GM12878 (cell line): ENCODE data around the gene RALGDS. TPM values are rescaled to one million over a fixed set of nuclear protein-coding genes. Genes with fewer than 3 reads are reported as not detected.

Experiments used
- ATAC-seq: fragments of 200-7000 bp; cut with Tn5 transposase; 3 replicates; pipeline ENCODE4 v1.9.1; 2020; ENCODE audit warnings: mild to moderate bottlenecking, moderate library complexity
- BruUV-seq: library from RNA; stranded (reverse); fragments of 400-500 nt; replicated peaks from 2 replicates; lab custom pipeline; 2021; lab: Mats Ljungman, UMichigan
- CTCF ChIA-PET: fragments of 300-600 bp; sonication (Branson Sonifier 250); formaldehyde crosslinking; extraction: SDS; loops from one replicate; lab custom pipeline; 2021; ENCODE audit warnings: inconsistent platforms; lab: Yijun Ruan, JAX
- POLR2A ChIA-PET: fragments of 350-600 bp; formaldehyde crosslinking; extraction: SDS; loops from one replicate; lab custom pipeline; 2021; ENCODE audit warnings: inconsistent platforms; lab: Charles Lee
- RAD21 ChIA-PET: fragments of 300-600 bp; sonication (Branson Sonifier 250); formaldehyde crosslinking; loops from one replicate; lab custom pipeline; 2023; ENCODE audit warnings: antibody characterized with exemption; ENCODE audit not compliant: unreplicated experiment; lab: Charles Lee
- SMC1A ChIA-PET: fragments of 300-600 bp; sonication (Branson Sonifier 250); formaldehyde crosslinking; loops from one replicate; lab custom pipeline; 2023; ENCODE audit not compliant: unreplicated experiment, uncharacterized antibody; lab: Charles Lee
- DNase-seq: peaks from one replicate; pipeline ENCODE4 v3.0.0-alpha.2; 2011; ENCODE audit warnings: low read depth, low spot score
- FAIRE-seq: peaks from 3 replicates; lab custom pipeline; 2011; peaks lifted over from hg19 to GRCh38; lab: Jason Lieb, UNC
- H2AFZ ChIP-seq: 2 replicates; pipeline ENCODE4 v1.6.0; 2011; ENCODE audit warnings: low read depth, low read length, control low read depth; ENCODE audit not compliant: control insufficient read depth
- H3K27ac ChIP-seq: 2 replicates; pipeline ENCODE4 v1.5.1; 2011; ENCODE audit warnings: control low read depth; ENCODE audit not compliant: control insufficient read depth, insufficient read depth
- H3K27me3 ChIP-seq, 2 experiments: replicated peaks in 1 of 2; 2 replicates each; pipeline versions ENCODE4 v1.6.0 to v1.6.1; 2011; ENCODE audit warnings: low read length in 1 of 2; ENCODE audit not compliant: control insufficient read depth in 2 of 2, insufficient read depth in 2 of 2
- H3K36me3 ChIP-seq, 2 experiments: 2 replicates each; pipeline ENCODE4 v1.5.1; 2011; ENCODE audit warnings: low read length in 1 of 2; ENCODE audit not compliant: control insufficient read depth in 2 of 2, insufficient read depth in 2 of 2
- H3K4me1 ChIP-seq: 2 replicates; pipeline ENCODE4 v1.6.1; 2011; ENCODE audit warnings: mild to moderate bottlenecking, low read length, moderate library complexity, mixed read lengths; ENCODE audit not compliant: control insufficient read depth, insufficient read depth
- H3K4me2 ChIP-seq: 2 replicates; pipeline ENCODE4 v1.6.0; 2011; ENCODE audit warnings: control low read depth; ENCODE audit not compliant: control insufficient read depth, insufficient read depth
- H3K4me3 ChIP-seq: fragments of 200-600 bp; sonication (generic); 2 replicates; pipeline ENCODE4 v1.5.1; 2016
- H3K79me2 ChIP-seq: 2 replicates; pipeline ENCODE4 v1.6.0; 2011; ENCODE audit warnings: low read length; ENCODE audit not compliant: control insufficient read depth, insufficient read depth
- H3K9ac ChIP-seq: 2 replicates; pipeline ENCODE4 v1.8.0; 2011; ENCODE audit warnings: low read length, control low read depth, mixed read lengths; ENCODE audit not compliant: control insufficient read depth, insufficient read depth
- H3K9me3 ChIP-seq: replicated peaks from 3 replicates; pipeline ENCODE4 v1.5.1; 2011; ENCODE audit warnings: mild to moderate bottlenecking, low read length; ENCODE audit not compliant: control insufficient read depth, insufficient read depth
- H4K20me1 ChIP-seq: 2 replicates; pipeline ENCODE4 v1.6.0; 2011; ENCODE audit not compliant: control insufficient read depth, insufficient read depth
- BACH1 ChIP-seq: fragments of 450-650 bp; IDR thresholded peaks from 2 replicates; pipeline ENCODE4 v1.6.1; 2017; ENCODE audit warnings: mild to moderate bottlenecking, borderline replicate concordance
- E4F1 ChIP-seq: fragments of 450-650 bp; IDR thresholded peaks from 2 replicates; pipeline ENCODE4 v1.6.1; 2018; ENCODE audit warnings: borderline replicate concordance, mild to moderate bottlenecking; ENCODE audit not compliant: partially characterized antibody
- EZH2 ChIP-seq: IDR thresholded peaks from 2 replicates; pipeline ENCODE4 v1.6.1; 2012; ENCODE audit warnings: low read depth, mild to moderate bottlenecking, control low read depth, inconsistent platforms, low read length, borderline replicate concordance; ENCODE audit not compliant: control insufficient read depth
- FOXK2 ChIP-seq: fragments of 450-650 bp; IDR thresholded peaks from 2 replicates; pipeline ENCODE4 v1.6.1; 2017; ENCODE audit warnings: mild to moderate bottlenecking, moderate library complexity
- HDGF ChIP-seq: fragments of 450-650 bp; IDR thresholded peaks from 2 replicates; pipeline ENCODE4 v1.6.1; 2016; ENCODE audit warnings: antibody characterized with exemption
- NR2C1 ChIP-seq: fragments of 450-650 bp; IDR thresholded peaks from 2 replicates; pipeline ENCODE4 v1.6.1; 2017; ENCODE audit warnings: antibody characterized with exemption, mild to moderate bottlenecking, moderate library complexity
- RBBP5 ChIP-seq: fragments of 200-600 bp; sonication (generic); conservative IDR thresholded peaks from 2 replicates; pipeline ENCODE4 v1.6.1; 2016
- SIX5 ChIP-seq: IDR thresholded peaks from 2 replicates; pipeline ENCODE4 v1.6.1; 2011; ENCODE audit warnings: mild to moderate bottlenecking, low read depth, low read length, moderate library complexity; ENCODE audit not compliant: severe bottlenecking
- SMARCA5 ChIP-seq: fragments of 450-650 bp; IDR thresholded peaks from 2 replicates; pipeline ENCODE4 v1.6.1; 2017; ENCODE audit warnings: mild to moderate bottlenecking
- TAF1 ChIP-seq: IDR thresholded peaks from 2 replicates; pipeline ENCODE4 v1.6.1; 2011; ENCODE audit warnings: mild to moderate bottlenecking, low read depth, low read length, borderline replicate concordance
- WGBS: methylation state at CpG from one replicate; pipeline ENCODE4 v1.1.6; 2016; ENCODE audit warnings: low lambda C conversion rate; ENCODE audit not compliant: insufficient replicate concordance, insufficient coverage; ENCODE audit errors: missing lambda C conversion rate; 5-methylcytosine and 5-hydroxymethylcytosine counted together
- in situ Hi-C: fragments of 300-500 bp; cut with MboI; formaldehyde crosslinking; loops from 9 replicates; pipeline ENCODE4 v1.14.3; 2018; ENCODE audit warnings: mixed read lengths
- intact Hi-C: fragments of 100-400 bp; cut with micrococcal nuclease; formaldehyde crosslinking; loops from one replicate; pipeline ENCODE4 v1.14.2; 2022; ENCODE audit not compliant: unreplicated experiment
- polyA plus RNA-seq, 11 experiments: library from polyadenylated mRNA; depleted of rRNA in 4 of 11; unstranded in 6 of 11; stranded (reverse) in 5 of 11; fragments of >200 nt; fragmentation: Nextera tagmentation in 4 of 11; fragmentation: Illumina TruSeq in 1 of 11; extraction: Ambion mirVana in 4 of 11; extraction: Trizol in 1 of 11; gene quantifications; 1 replicate in 1 of 11; 2 replicates in 10 of 11; pipeline versions ENCODE4 v1.2.1 to v1.2.3, GENCODE V29; 2011 to 2016; ENCODE audit warnings: inconsistent platforms in 2 of 11, missing spikeins in 2 of 11, low read depth in 1 of 11
- total RNA-seq, 4 experiments: library from RNA; depleted of rRNA in 3 of 4; stranded (reverse); fragments of >200 nt in 3 of 4; fragmentation: Illumina TruSeq in 1 of 4; extraction: Trizol in 1 of 4; gene quantifications; 2 replicates each; pipeline versions ENCODE4 v1.2.1 to v1.2.3, GENCODE V29; 2013 to 2021

Gene RALGDS
- total and polyA plus RNA-seq, 10 of the 15 experiments (the other 5 are each of a cell fraction or from before 2014, with no cell fraction given): 1.3 to 48.6 (median 21.2) TPM

DNA sequence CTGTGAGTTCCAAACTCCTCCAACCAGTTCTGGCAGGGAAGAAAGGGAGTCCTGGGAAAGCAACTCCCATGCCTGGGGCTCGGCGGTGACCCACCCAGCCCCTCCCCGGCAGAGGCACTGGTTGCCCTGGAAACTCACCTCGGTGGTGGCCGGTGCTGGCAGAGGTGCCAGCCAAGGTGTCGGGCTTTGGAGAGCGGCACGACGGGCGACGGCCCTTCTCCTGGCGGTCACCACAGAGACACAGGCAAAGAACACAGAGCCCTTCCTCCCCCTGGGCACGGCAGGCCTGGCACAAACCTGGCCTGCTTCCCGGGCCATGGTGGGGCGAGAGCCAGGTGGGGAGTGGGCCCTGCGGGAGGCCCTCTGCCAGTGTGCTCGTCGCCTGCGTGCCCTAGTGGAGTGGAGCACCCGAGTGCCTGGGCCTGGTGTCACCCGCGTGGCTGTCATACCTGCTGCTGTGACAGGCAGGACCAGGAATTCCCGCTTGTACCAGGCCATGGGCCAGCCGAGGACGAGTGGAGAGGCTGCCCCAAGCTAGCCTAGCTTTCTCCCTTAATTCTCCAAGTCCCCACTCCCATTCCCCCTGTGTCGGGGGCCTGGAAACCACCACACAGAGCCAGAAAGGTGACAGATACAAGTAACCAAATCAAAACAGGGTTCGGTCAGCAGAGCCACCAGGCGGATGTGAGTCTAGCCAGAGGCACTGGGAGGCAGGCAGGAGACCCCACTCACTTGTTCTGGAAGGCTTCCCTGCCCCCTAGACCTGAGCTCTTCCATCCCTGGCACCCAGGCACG, 8.2 kb upstream of the RALGDS start:
- POLR2A ChIA-PET: interaction anchor here (0.6 to 3.4 kb wide), 3 partner anchors 11 to 178 kb away, joined by 3 to 26 read pairs (median 3); no protein-coding TSS in a partner anchor
- H3K9me3 ChIP-seq: no peaks in the 10 kb centered on the region
- no peak for TF ChIP-seq NR2C1
- no peak for TF ChIP-seq BACH1
- TF ChIP-seq HDGF: no peak
- TF ChIP-seq, all 136 proteins: peak for 0
- intact Hi-C loops: no loop called here
- DNase-seq (no peak), ATAC-seq (no peak), FAIRE-seq (no peak)
- Histone ChIP-seq H3K9ac (no peak overlapping the region), H3K4me2 (no peak overlapping the region), H3K4me1 (peaks cover 54% of the 10 kb centered on the region), H4K20me1 (no peaks in the 10 kb centered on the region; the same call in 1 of the 2 replicates), H3K36me3 (peaks cover 0 to 3% of the 10 kb centered on the region in 2 experiments; a peak in 3 of 4 replicates), H2AFZ (no peak overlapping the region), H3K4me3 (no peak overlapping the region), H3K27me3 (no peaks in the 10 kb centered on the region), H3K79me2 (peaks cover 59% of the 10 kb centered on the region), H3K27ac (no peak overlapping the region)
- BruUV-seq: no TSS peak
- ChIA-PET SMC1A (interaction anchor here (1.0 kb wide), 1 partner anchor 34 kb away, joined by 3 read pairs; no protein-coding TSS in a partner anchor), CTCF (interaction anchor here (2.1 kb wide), 2 partner anchors 11 to 15 kb away, joined by 4 to 16 read pairs; no protein-coding TSS in a partner anchor), RAD21 (interaction anchor here (0.9 kb wide), 1 partner anchor 99 kb away, joined by 3 read pairs; the partner anchor contains the start of gene GTF3C5)
- WGBS: 77% methylated on average over 28 of the region's 29 CpGs
- in situ Hi-C loops: loop anchor here (25.0 kb wide), 1 partner anchor 1867 kb away; no protein-coding TSS in a partner anchor

GRCh38 chr9:133128152-133128551, 7.1 kb upstream of the RALGDS start:
- Histone ChIP-seq H3K36me3 (peaks cover 0 to 1% of the 10 kb centered on the region in 2 experiments; a peak in 3 of 4 replicates), H3K4me1 (peaks cover 44% of the 10 kb centered on the region), H3K4me3 (no peak overlapping the region), H3K27me3 (no peaks in the 10 kb centered on the region), H3K79me2 (peaks cover 54% of the 10 kb centered on the region), H2AFZ (no peak overlapping the region), H3K9me3 (no peaks in the 10 kb centered on the region), H3K27ac (no peak overlapping the region), H3K4me2 (no peak overlapping the region), H4K20me1 (no peaks in the 10 kb centered on the region; the same call in 1 of the 2 replicates), H3K9ac (no peak overlapping the region)
- 83% methylated on average over 13 of the region's 13 CpGs for WGBS
- no TSS peak for BruUV-seq
- DNase-seq (no peak), FAIRE-seq (no peak), ATAC-seq (no peak)
- SMC1A ChIA-PET: interaction anchor here (1.0 kb wide), 1 partner anchor 33 kb away, joined by 3 read pairs; no protein-coding TSS in a partner anchor
- POLR2A ChIA-PET: no interaction called here
- CTCF ChIA-PET: interaction anchor here (2.1 kb wide), 1 partner anchor 10 kb away, joined by 4 read pairs; no protein-coding TSS in a partner anchor
- RAD21 ChIA-PET: no interaction called here
- intact Hi-C loops: no loop called here
- in situ Hi-C loops: loop anchor here (25.0 kb wide), 1 partner anchor 1866 kb away; no protein-coding TSS in a partner anchor
- TF ChIP-seq SIX5: no peak
- no peak for TF ChIP-seq E4F1
- TF ChIP-seq SMARCA5: no peak
- no peak for TF ChIP-seq TAF1
- TF ChIP-seq RBBP5: no peak
- no peak for TF ChIP-seq FOXK2
- TF ChIP-seq EZH2: no peak
